A673 (cell line): ENCODE measurements around the gene CENPS.

Source experiments
- CTCF ChIP-seq: fragments of 300-800, 200-600 bp; sonication (generic); conservative IDR thresholded peaks from 2 replicates; pipeline ENCODE4 v1.5.1; 2017; ENCODE audit warnings: low read depth, mild to moderate bottlenecking, antibody characterized with exemption, low read length, moderate library complexity, mixed read lengths
- EZH2 ChIP-seq: fragments of 200-600 bp; sonication (generic); IDR thresholded peaks from 2 replicates; pipeline ENCODE4 v1.6.1; 2017; ENCODE audit warnings: borderline replicate concordance, low read depth, mild to moderate bottlenecking, mixed read lengths, antibody characterized with exemption, low read length; ENCODE audit not compliant: poor library complexity, severe bottlenecking

- TF ChIP-seq CTCF, result no peak
- TF ChIP-seq EZH2, result no peak
Observed at GRCh38 chr1:10450836-10451235, 20.6 kb downstream of the CENPS start.
